Neuronal stem cell (in vitro differentiated cells): ENCODE data around the gene FIGN.

ENCODE experiments used
- DNase-seq: peaks from one replicate; pipeline ENCODE4 v3.0.0-alpha.2; 2013; ENCODE audit warnings: low spot score
- H2AFZ ChIP-seq: one replicate; pipeline ENCODE4 v1.6.1; 2013; ENCODE audit warnings: mild to moderate bottlenecking, low read length, inconsistent platforms
- H2AK5ac ChIP-seq: 2 replicates; pipeline ENCODE4 v1.6.1; 2013; ENCODE audit warnings: low read depth, mild to moderate bottlenecking, inconsistent platforms, low read length, moderate library complexity, mixed read lengths
- H2BK120ac ChIP-seq: 2 replicates; pipeline ENCODE4 v1.6.1; 2013; ENCODE audit warnings: low read depth, mild to moderate bottlenecking, inconsistent platforms, low read length, moderate library complexity, mixed read lengths
- H2BK12ac ChIP-seq: one replicate; pipeline ENCODE4 v1.6.1; 2013; ENCODE audit warnings: low read length, inconsistent platforms
- H2BK15ac ChIP-seq: 2 replicates; pipeline ENCODE4 v1.6.1; 2013; ENCODE audit warnings: mild to moderate bottlenecking, low read length, inconsistent platforms, mixed read lengths
- H2BK5ac ChIP-seq: one replicate; pipeline ENCODE4 v1.6.1; 2013; ENCODE audit warnings: inconsistent platforms, mild to moderate bottlenecking, low read length, moderate library complexity
- H3K14ac ChIP-seq: one replicate; pipeline ENCODE4 v1.6.1; 2013; ENCODE audit warnings: low read length, inconsistent platforms
- H3K18ac ChIP-seq: 2 replicates; pipeline ENCODE4 v1.6.1; 2013; ENCODE audit warnings: low read length, inconsistent platforms
- H3K23ac ChIP-seq: 2 replicates; pipeline ENCODE4 v1.6.1; 2013; ENCODE audit warnings: low read depth, mild to moderate bottlenecking, mixed read lengths, low read length, inconsistent platforms; ENCODE audit not compliant: poor library complexity
- H3K27ac ChIP-seq: replicated peaks from 3 replicates; pipeline ENCODE4 v1.5.1; 2013; ENCODE audit warnings: low read length, inconsistent platforms
- H3K27me3 ChIP-seq, 3 experiments: 2 replicates each; pipeline ENCODE4 v1.6.1; 2013; ENCODE audit warnings: low read length in 3 of 3, mild to moderate bottlenecking in 2 of 3, inconsistent platforms in 1 of 3, low read depth in 1 of 3, mixed read lengths in 1 of 3, moderate library complexity in 1 of 3; ENCODE audit not compliant: control insufficient read depth in 3 of 3, insufficient read depth in 3 of 3
- H3K36me3 ChIP-seq, 2 donors: replicated peaks in 1 of 2; 2 replicates each; pipeline ENCODE4 v1.6.1; 2013; ENCODE audit warnings: low read length in 2 of 2; ENCODE audit not compliant: control insufficient read depth in 2 of 2, insufficient read depth in 2 of 2
- H3K4ac ChIP-seq: 2 replicates; pipeline ENCODE4 v1.6.1; 2013; ENCODE audit warnings: inconsistent platforms, mild to moderate bottlenecking, low read length, moderate library complexity
- H3K4me1 ChIP-seq, 2 donors: 1 replicate in 1 of 2; 2 replicates in 1 of 2; pipeline ENCODE4 v1.6.1; 2013; ENCODE audit warnings: low read length in 2 of 2, low read depth in 1 of 2; ENCODE audit not compliant: control insufficient read depth in 2 of 2, insufficient read depth in 1 of 2
- H3K4me2 ChIP-seq: one replicate; pipeline ENCODE4 v1.6.1; 2013; ENCODE audit warnings: mild to moderate bottlenecking, low read length, inconsistent platforms; ENCODE audit not compliant: insufficient read depth, poor library complexity, severe bottlenecking
- H3K4me3 ChIP-seq, 2 donors: 2 replicates each; pipeline ENCODE4 v1.5.1; 2013; ENCODE audit warnings: low read length in 2 of 2, mild to moderate bottlenecking in 2 of 2, inconsistent platforms in 1 of 2, moderate library complexity in 1 of 2
- H3K79me1 ChIP-seq: one replicate; pipeline ENCODE4 v1.6.1; 2013; ENCODE audit warnings: low read depth, mild to moderate bottlenecking, inconsistent platforms, low read length, moderate library complexity
- H3K9ac ChIP-seq: one replicate; pipeline ENCODE4 v1.6.1; 2013; ENCODE audit warnings: mild to moderate bottlenecking, low read depth, low read length, inconsistent platforms; ENCODE audit not compliant: poor library complexity
- H3K9me3 ChIP-seq, 2 donors: replicated peaks in 1 of 2; 2 replicates each; pipeline versions ENCODE3 to v1.6.1; 2013; ENCODE audit warnings: low read length in 2 of 2, mild to moderate bottlenecking in 2 of 2, inconsistent platforms in 1 of 2, low read depth in 1 of 2, mixed read lengths in 1 of 2, moderate library complexity in 1 of 2; ENCODE audit not compliant: control insufficient read depth in 2 of 2, insufficient read depth in 1 of 2
- H4K8ac ChIP-seq: one replicate; pipeline ENCODE4 v1.6.1; 2013; ENCODE audit warnings: low read depth, mild to moderate bottlenecking, inconsistent platforms, low read length, moderate library complexity
- H4K91ac ChIP-seq: one replicate; pipeline ENCODE4 v1.6.1; 2013; ENCODE audit warnings: low read length, low read depth, mild to moderate bottlenecking, inconsistent platforms; ENCODE audit not compliant: poor library complexity
- WGBS, 2 donors: extraction: QIAGEN DNeasy Blood & Tissue Kit; methylation state at CpG; one replicate each; pipeline ENCODE4 v1.1.7; 2013; ENCODE audit warnings: missing lambda C conversion rate in 2 of 2, mixed read lengths in 1 of 2; ENCODE audit not compliant: insufficient read length in 2 of 2, insufficient replicate concordance in 1 of 2; ENCODE audit errors: extremely low coverage in 2 of 2; 5-methylcytosine and 5-hydroxymethylcytosine counted together

Gene FIGN

DNA sequence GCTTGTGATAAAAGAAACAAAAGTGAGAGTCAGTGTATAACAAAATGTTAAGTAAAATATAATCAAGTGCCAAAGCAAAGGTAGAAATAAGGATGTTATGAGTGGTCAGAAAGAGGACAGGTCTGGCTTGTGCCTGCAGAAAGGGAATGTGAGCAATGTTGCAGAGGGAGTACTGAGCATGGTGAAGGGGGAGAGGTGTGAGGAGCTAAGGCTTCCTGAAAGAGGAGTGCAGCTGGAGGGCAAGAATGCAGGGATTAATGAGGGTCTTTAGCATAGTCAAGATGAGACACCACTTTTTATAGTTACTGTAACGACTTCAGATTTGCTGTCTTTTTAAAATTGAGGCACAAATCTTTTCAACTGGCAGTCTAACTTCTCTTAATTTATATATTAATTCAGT, 22.0 kb upstream of the FIGN start:
- no peaks in the 10 kb centered on the region for H3K27me3 ChIP-seq
- H4K91ac ChIP-seq = no peak overlapping the region
- no peak overlapping the region for H2AK5ac ChIP-seq
- no peak overlapping the region for H3K4me2 ChIP-seq
- no peak overlapping the region for H2BK15ac ChIP-seq
- no peak overlapping the region for H3K27ac ChIP-seq
- no peak overlapping the region for H2AFZ ChIP-seq
- H3K14ac ChIP-seq = no peak overlapping the region
- no peak overlapping the region for H3K4ac ChIP-seq
- H2BK5ac ChIP-seq = no peak overlapping the region
- no peak overlapping the region for H2BK120ac ChIP-seq
- H3K4me3 ChIP-seq = no peak overlapping the region
- WGBS, 2 donors = no CpG with 5 or more reads among the region's 1 CpG
- H2BK12ac ChIP-seq = no peak overlapping the region
- no peak overlapping the region for H3K23ac ChIP-seq
- H3K9ac ChIP-seq = no peak overlapping the region
- H3K36me3 ChIP-seq = no peaks in the 10 kb centered on the region
- H3K18ac ChIP-seq = no peak overlapping the region
- H3K4me1 ChIP-seq = peaks cover 0 to 2% of the 10 kb centered on the region in 2 donors
- DNase-seq = no peak
- no peaks in the 10 kb centered on the region for H3K79me1 ChIP-seq
- H4K8ac ChIP-seq = no peak overlapping the region
- no peaks in the 10 kb centered on the region for H3K9me3 ChIP-seq

DNA sequence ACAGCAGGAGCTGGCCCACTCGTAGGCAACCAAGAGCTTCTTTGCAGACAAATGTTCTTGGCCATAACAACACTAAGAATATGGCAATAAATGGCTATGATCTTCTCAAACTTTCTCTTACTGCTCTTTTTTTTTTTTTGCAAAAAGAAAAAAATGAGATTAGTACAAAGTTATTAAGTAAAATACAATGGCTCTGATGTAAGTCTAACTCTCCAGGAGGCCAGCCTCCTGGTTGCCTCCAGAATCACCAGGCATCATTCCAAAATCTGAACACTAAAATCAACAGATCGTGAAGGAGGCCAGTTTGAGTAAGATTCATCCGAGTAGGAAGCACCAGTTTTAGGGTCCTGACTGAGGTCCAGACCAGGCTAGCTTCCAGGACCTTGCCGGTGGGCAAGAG, 20.8 kb upstream of the FIGN start:
- H3K14ac ChIP-seq = no peak overlapping the region
- H4K8ac ChIP-seq = no peak overlapping the region
- no peak overlapping the region for H2AFZ ChIP-seq
- no peak overlapping the region for H3K27ac ChIP-seq
- no peak overlapping the region for H2BK5ac ChIP-seq
- no peak overlapping the region for H2BK15ac ChIP-seq
- no peak overlapping the region for H3K4ac ChIP-seq
- no peak overlapping the region for H3K9ac ChIP-seq
- no peaks in the 10 kb centered on the region for H3K9me3 ChIP-seq
- no peak overlapping the region for H2BK12ac ChIP-seq
- no peak overlapping the region for H2BK120ac ChIP-seq
- H4K91ac ChIP-seq = no peak overlapping the region
- H3K18ac ChIP-seq = no peak overlapping the region
- H3K79me1 ChIP-seq = no peaks in the 10 kb centered on the region
- H3K4me2 ChIP-seq = no peak overlapping the region
- H3K23ac ChIP-seq = no peak overlapping the region
- peaks cover 0 to 2% of the 10 kb centered on the region in 2 donors for H3K4me1 ChIP-seq
- no peak overlapping the region for H3K4me3 ChIP-seq
- DNase-seq = no peak
- no CpG with 5 or more reads among the region's 4 CpGs for WGBS, 2 donors
- no peaks in the 10 kb centered on the region for H3K36me3 ChIP-seq
- H3K27me3 ChIP-seq = no peaks in the 10 kb centered on the region
- no peak overlapping the region for H2AK5ac ChIP-seq

DNA sequence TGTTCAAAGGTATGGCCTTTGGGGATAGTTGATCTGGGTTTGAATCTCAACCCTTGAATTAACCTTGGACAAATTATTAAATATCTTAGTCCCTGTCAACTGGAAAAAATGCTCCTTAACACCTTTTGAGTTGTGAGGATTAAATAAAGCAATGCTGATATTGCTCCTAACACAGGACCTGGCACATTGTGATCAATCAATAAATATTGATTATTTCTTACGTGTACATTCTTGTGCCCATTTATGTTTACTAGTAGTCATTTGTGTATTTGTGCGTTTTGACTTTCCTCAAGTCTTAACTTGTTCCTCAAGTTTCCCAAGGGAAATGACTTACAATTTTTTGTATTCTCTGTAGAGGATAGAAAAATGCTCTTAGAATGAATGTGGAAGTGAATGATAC, 19.6 kb upstream of the FIGN start:
- no peak overlapping the region for H3K27ac ChIP-seq
- H3K27me3 ChIP-seq = no peaks in the 10 kb centered on the region
- no peak overlapping the region for H2BK12ac ChIP-seq
- no peak for DNase-seq
- no peak overlapping the region for H2AFZ ChIP-seq
- no CpG with 5 or more reads among the region's 2 CpGs for WGBS, 2 donors
- no peak overlapping the region for H3K9ac ChIP-seq
- no peak overlapping the region for H3K4me3 ChIP-seq
- H3K14ac ChIP-seq = no peak overlapping the region
- no peaks in the 10 kb centered on the region for H3K79me1 ChIP-seq
- H2BK5ac ChIP-seq = no peak overlapping the region
- no peak overlapping the region for H2BK15ac ChIP-seq
- H3K4me2 ChIP-seq = no peak overlapping the region
- H3K18ac ChIP-seq = no peak overlapping the region
- H3K9me3 ChIP-seq = no peaks in the 10 kb centered on the region
- peaks cover 0 to 2% of the 10 kb centered on the region in 2 donors for H3K4me1 ChIP-seq
- no peaks in the 10 kb centered on the region for H3K36me3 ChIP-seq
- H2AK5ac ChIP-seq = no peak overlapping the region
- H4K91ac ChIP-seq = no peak overlapping the region
- H4K8ac ChIP-seq = no peak overlapping the region
- H3K4ac ChIP-seq = no peak overlapping the region
- no peak overlapping the region for H2BK120ac ChIP-seq
- H3K23ac ChIP-seq = no peak overlapping the region

DNA sequence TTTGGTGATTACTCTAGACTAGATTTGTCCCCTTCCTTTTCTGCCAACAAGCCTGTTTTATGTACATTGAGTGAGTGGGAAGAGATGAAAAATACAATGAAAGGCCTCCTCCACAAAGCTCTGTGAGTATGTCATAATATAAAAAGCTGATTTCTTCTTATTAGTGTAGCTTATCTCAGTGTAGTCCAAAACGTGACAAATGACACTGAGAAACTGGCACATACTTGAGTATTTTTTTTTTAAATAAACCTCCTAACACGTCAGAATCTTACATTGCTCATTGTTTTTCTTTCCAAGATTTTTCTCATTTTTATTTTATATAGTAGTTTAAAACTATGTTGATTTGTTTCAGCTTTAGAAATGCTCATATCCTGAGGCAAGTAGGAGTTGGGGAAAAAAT, 17.9 kb upstream of the FIGN start:
- Histone ChIP-seq H2BK15ac (no peak overlapping the region), H2BK5ac (no peak overlapping the region), H4K91ac (no peak overlapping the region), H3K4me2 (peak overlapping the region; percentile 3), H2BK12ac (no peak overlapping the region), H3K23ac (no peak overlapping the region), H3K4me3 (no peak overlapping the region), H3K14ac (no peak overlapping the region), H2AFZ (no peak overlapping the region), H2BK120ac (no peak overlapping the region), H3K79me1 (no peaks in the 10 kb centered on the region), H3K27ac (no peak overlapping the region), H3K36me3 (no peaks in the 10 kb centered on the region), H4K8ac (no peak overlapping the region), H3K18ac (no peak overlapping the region), H2AK5ac (no peak overlapping the region), H3K9me3 (no peaks in the 10 kb centered on the region), H3K9ac (no peak overlapping the region), H3K4ac (no peak overlapping the region), H3K4me1 (peaks cover 0 to 2% of the 10 kb centered on the region in 2 donors), H3K27me3 (no peaks in the 10 kb centered on the region)
- no peak for DNase-seq
- WGBS, 2 donors = 100% methylated on average over 1 of the region's 2 CpGs; no CpG with 5 or more reads in 1 of the 2 donors
